ENCODE measurements around the gene DOHH. TPM values are rescaled to one million over a fixed set of nuclear protein-coding genes. Genes with fewer than 3 reads are reported as not detected.

Gene DOHH
- total and polyA plus RNA-seq, 9 of the 15 experiments (the other 6 are each of a cell fraction or from before 2014, with no cell fraction given): 0.14 to 47.2 (median 5.1) TPM

GRCh38 chr19:3521104-3521445 is 20.6 kb upstream of the DOHH start (continued):
- TF ChIP-seq, protein P1, sequence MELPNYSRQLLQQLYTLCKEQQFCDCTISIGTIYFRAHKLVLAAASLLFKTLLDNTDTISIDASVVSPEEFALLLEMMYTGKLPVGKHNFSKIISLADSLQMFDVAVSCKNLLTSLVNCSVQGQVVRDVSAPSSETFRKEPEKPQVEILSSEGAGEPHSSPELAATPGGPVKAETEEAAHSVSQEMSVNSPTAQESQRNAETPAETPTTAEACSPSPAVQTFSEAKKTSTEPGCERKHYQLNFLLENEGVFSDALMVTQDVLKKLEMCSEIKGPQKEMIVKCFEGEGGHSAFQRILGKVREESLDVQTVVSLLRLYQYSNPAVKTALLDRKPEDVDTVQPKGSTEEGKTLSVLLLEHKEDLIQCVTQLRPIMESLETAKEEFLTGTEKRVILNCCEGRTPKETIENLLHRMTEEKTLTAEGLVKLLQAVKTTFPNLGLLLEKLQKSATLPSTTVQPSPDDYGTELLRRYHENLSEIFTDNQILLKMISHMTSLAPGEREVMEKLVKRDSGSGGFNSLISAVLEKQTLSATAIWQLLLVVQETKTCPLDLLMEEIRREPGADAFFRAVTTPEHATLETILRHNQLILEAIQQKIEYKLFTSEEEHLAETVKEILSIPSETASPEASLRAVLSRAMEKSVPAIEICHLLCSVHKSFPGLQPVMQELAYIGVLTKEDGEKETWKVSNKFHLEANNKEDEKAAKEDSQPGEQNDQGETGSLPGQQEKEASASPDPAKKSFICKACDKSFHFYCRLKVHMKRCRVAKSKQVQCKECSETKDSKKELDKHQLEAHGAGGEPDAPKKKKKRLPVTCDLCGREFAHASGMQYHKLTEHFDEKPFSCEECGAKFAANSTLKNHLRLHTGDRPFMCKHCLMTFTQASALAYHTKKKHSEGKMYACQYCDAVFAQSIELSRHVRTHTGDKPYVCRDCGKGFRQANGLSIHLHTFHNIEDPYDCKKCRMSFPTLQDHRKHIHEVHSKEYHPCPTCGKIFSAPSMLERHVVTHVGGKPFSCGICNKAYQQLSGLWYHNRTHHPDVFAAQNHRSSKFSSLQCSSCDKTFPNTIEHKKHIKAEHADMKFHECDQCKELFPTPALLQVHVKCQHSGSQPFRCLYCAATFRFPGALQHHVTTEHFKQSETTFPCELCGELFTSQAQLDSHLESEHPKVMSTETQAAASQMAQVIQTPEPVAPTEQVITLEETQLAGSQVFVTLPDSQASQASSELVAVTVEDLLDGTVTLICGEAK (IDR thresholded peaks at IDR 0.05): peak; percentile 89
- TF ChIP-seq, protein P1 (CRISPR knock-in tag; IDR thresholded peaks at IDR 0.05): peak; percentile 79
- TF ChIP-seq GABPA (tag; conservative IDR thresholded peaks at IDR 0.05; ENCODE audit: low read depth) (0 out of 2 replicates have a peak, but pooled peaks have one; percentile 14), ZBTB17 (CRISPR knock-in tag; IDR thresholded peaks at IDR 0.05) (no peak), LEF1 (IDR thresholded peaks at IDR 0.05) (peak; percentile 60; the same call in 1 of the 2 replicates), IRF2 (CRISPR knock-in tag; IDR thresholded peaks at IDR 0.05) (no peak), BHLHE40 (IDR thresholded peaks at IDR 0.05; ENCODE audit: low read length) (0 out of 2 replicates have a peak, but pooled peaks have one; percentile 39), SPI1 (IDR thresholded peaks at IDR 0.05; ENCODE audit: borderline replicate concordance, low read depth, low read length) (peak; percentile 29; the same call in 1 of the 2 replicates), CCNT2 (IDR thresholded peaks at IDR 0.05; ENCODE audit: borderline replicate concordance, extremely low read depth, insufficient read length, low read depth, low read length) (peak; percentile 18), WHSC1 (IDR thresholded peaks at IDR 0.05; ENCODE audit: low read length) (no peak), NCOR1 (IDR thresholded peaks at IDR 0.05) (peak; percentile 25; the same call in 1 of the 2 replicates), FOXA3 (CRISPR knock-in tag; conservative IDR thresholded peaks at IDR 0.05 in 1 of 2, IDR thresholded peaks at IDR 0.05 in 1 of 2) (peak in 1 of 2 experiments; percentile 49; a peak in 2 of 4 replicates), PRMT5 (CRISPR knock-in tag; IDR thresholded peaks at IDR 0.05) (no peak), MTA1 (IDR thresholded peaks at IDR 0.05; ENCODE audit: borderline replicate concordance) (peak; percentile 29; the same call in 1 of the 2 replicates), ZKSCAN1 (IDR thresholded peaks at IDR 0.05; ENCODE audit: low read depth, low read length) (no peak), MTA2 (IDR thresholded peaks at IDR 0.05; ENCODE audit: low read depth) (no peak), BDP1 (IDR thresholded peaks at IDR 0.05; ENCODE audit: insufficient read depth, insufficient read length) (no peak), SP1 (CRISPR knock-in tag; IDR thresholded peaks at IDR 0.05) (peak; percentile 29; the same call in 1 of the 2 replicates)
- TF ChIP-seq, protein P2, sequence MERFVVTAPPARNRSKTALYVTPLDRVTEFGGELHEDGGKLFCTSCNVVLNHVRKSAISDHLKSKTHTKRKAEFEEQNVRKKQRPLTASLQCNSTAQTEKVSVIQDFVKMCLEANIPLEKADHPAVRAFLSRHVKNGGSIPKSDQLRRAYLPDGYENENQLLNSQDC (CRISPR knock-in tag; IDR thresholded peaks at IDR 0.05): no peak
- TF ChIP-seq, protein P3, sequence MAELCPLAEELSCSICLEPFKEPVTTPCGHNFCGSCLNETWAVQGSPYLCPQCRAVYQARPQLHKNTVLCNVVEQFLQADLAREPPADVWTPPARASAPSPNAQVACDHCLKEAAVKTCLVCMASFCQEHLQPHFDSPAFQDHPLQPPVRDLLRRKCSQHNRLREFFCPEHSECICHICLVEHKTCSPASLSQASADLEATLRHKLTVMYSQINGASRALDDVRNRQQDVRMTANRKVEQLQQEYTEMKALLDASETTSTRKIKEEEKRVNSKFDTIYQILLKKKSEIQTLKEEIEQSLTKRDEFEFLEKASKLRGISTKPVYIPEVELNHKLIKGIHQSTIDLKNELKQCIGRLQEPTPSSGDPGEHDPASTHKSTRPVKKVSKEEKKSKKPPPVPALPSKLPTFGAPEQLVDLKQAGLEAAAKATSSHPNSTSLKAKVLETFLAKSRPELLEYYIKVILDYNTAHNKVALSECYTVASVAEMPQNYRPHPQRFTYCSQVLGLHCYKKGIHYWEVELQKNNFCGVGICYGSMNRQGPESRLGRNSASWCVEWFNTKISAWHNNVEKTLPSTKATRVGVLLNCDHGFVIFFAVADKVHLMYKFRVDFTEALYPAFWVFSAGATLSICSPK (IDR thresholded peaks at IDR 0.05; ENCODE audit: borderline replicate concordance): 0 out of 2 replicates have a peak, but pooled peaks have one; percentile 21
